ENCODE data around the gene HACE1. TPM values are rescaled to one million over a fixed set of nuclear protein-coding genes. Genes with fewer than 3 reads are reported as not detected.

The HACE1 gene
- total and polyA plus RNA-seq, 9 donors: 7.9 to 26.1 (median 18.4) TPM

DNA sequence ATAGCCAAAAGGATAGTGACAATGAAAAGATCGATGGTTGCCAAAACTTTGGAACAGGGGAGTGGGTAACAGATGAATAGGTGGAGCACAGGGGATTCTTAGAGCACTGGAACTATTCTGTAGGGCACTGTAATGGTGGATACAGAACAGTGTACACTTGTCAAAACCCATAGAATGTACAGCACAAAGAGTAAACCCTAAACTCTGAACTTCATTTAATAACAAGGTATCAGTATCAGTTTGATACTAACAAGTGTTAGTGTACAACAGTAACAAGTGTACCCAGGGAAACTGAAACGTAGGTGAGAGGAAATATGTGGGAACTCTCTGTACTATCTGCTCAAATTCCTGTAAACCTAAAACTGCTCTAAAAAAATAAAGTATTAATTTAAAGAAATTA, 179.2 kb downstream of the HACE1 start:
- DNase-seq: no peak
- TF ChIP-seq, protein P1, sequence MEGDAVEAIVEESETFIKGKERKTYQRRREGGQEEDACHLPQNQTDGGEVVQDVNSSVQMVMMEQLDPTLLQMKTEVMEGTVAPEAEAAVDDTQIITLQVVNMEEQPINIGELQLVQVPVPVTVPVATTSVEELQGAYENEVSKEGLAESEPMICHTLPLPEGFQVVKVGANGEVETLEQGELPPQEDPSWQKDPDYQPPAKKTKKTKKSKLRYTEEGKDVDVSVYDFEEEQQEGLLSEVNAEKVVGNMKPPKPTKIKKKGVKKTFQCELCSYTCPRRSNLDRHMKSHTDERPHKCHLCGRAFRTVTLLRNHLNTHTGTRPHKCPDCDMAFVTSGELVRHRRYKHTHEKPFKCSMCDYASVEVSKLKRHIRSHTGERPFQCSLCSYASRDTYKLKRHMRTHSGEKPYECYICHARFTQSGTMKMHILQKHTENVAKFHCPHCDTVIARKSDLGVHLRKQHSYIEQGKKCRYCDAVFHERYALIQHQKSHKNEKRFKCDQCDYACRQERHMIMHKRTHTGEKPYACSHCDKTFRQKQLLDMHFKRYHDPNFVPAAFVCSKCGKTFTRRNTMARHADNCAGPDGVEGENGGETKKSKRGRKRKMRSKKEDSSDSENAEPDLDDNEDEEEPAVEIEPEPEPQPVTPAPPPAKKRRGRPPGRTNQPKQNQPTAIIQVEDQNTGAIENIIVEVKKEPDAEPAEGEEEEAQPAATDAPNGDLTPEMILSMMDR (IDR thresholded peaks at IDR 0.05): no peak
- TF ChIP-seq EP300 (IDR thresholded peaks at IDR 0.05) (no peak), POLR2A (IDR thresholded peaks at IDR 0.05) (no peak)
- Histone ChIP-seq H3K27me3 (no peaks in the 10 kb centered on the region), H3K27ac (no peak overlapping the region), H3K4me3 (no peak overlapping the region), H3K4me1 (ENCODE audit: insufficient read depth) (no peaks in the 10 kb centered on the region), H3K36me3 (no peaks in the 10 kb centered on the region), H3K9me3 (no peaks in the 10 kb centered on the region)
- intact Hi-C loops (cut with DNase I): no loop called here
- WGBS, 3 donors: 57 to 60% (median 60%) methylated on average over 2 of the region's 2 CpGs

DNA sequence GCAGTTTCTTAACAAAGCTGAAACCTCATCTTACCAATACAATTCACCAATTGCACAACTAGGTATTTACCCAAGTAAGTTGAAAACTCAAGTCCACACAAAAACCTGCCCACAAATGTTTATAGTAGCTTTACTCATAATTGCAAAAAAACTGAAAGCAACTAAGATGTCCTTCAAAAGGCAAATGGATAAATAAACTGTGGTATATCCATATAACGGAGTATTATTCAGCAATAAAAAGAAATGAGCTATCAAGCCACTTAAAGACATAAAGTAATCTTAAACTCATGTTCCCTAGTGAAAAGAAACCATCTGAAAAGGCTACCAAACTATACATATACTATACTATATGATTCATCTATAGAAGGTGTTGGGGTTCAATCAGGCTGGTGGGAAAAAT, 179.7 kb downstream of the HACE1 start:
- H3K9me3 ChIP-seq: no peaks in the 10 kb centered on the region
- no peak for DNase-seq
- H3K4me3 ChIP-seq: no peak overlapping the region
- H3K36me3 ChIP-seq: no peaks in the 10 kb centered on the region
- TF ChIP-seq EP300 (IDR thresholded peaks at IDR 0.05) (no peak), POLR2A (IDR thresholded peaks at IDR 0.05) (no peak)
- TF ChIP-seq, protein P1 (IDR thresholded peaks at IDR 0.05): no peak
- no peak overlapping the region for H3K27ac ChIP-seq
- 93 to 97% (median 94%) methylated on average over 1 of the region's 1 CpG for WGBS, 3 donors
- no peaks in the 10 kb centered on the region for H3K4me1 ChIP-seq (ENCODE audit: insufficient read depth)
- intact Hi-C loops (cut with DNase I): no loop called here
- H3K27me3 ChIP-seq: no peaks in the 10 kb centered on the region

Small RNAs within 50 kb of the gene (small RNA-seq; reads per million reads assigned to genes)
- gene RNU6-897P: not detected

Other genes starting within 250 kb of the HACE1 start
- under 1 TPM in 1 of 7 donors, not detected in 6; 0.15 TPM for gene LIN28B, start 97.2 kb upstream of the HACE1 start, total RNA-seq
- gene LIN28B, start 97.2 kb upstream of the HACE1 start, polyA plus RNA-seq: not detected

Data from ovary (tissue), 9 donors.